Stomach (tissue), 4 donors: ENCODE results near the gene EHD1.

Source experiments
- EP300 ChIP-seq: sonication (generic); formaldehyde crosslinking; IDR thresholded peaks from one replicate; pipeline ENCODE4 v1.6.1; 2017; ENCODE audit warnings: antibody characterized with exemption
- POLR2A ChIP-seq, 4 donors: fragments of 450-650 bp; IDR thresholded peaks; one replicate each; pipeline ENCODE4 v1.6.1; 2016; ENCODE audit warnings: antibody characterized with exemption in 4 of 4, control low read depth in 2 of 4, mild to moderate bottlenecking in 1 of 4, moderate library complexity in 1 of 4
- POLR2AphosphoS5 ChIP-seq, 3 donors: sonication (generic); formaldehyde crosslinking; IDR thresholded peaks; one replicate each; pipeline ENCODE4 v1.6.1; 2016; ENCODE audit warnings: antibody characterized with exemption in 3 of 3
- TF ChIP-seq, protein P1 (sequence below), 7 experiments: fragments of 450-650 bp in 4 of 7; fragments of 200-600 bp in 3 of 7; sonication (generic) in 3 of 7; IDR thresholded peaks; one replicate each; pipeline ENCODE4 v1.5.1; 2016 to 2019; ENCODE audit warnings: antibody characterized with exemption in 7 of 7, control low read depth in 2 of 7, mild to moderate bottlenecking in 1 of 7

DNA sequence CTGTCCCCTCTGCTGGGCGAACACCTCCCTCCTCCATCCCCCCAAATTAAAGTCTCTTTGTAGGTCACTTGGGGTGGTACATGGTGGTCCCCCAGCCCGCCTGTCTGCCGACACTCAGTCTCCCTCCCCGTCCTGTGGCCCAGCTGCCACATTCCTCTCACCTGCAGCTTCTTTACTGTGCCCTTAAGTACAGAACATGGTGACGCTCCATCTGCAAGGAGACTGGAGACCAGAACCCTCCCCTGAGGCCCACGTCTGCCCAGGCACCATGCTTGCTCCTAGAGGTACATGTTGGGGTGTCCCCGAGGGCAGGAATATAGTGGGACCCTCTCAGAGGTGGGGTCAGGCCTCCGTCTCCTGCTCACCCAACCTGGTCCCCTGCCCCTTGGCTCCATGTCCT, 5.6 kb upstream of the EHD1 start:
- TF ChIP-seq POLR2A (IDR thresholded peaks at IDR 0.05) (no peak), EP300 (no peak), POLR2AphosphoS5 (IDR thresholded peaks at IDR 0.05) (no peak)
- TF ChIP-seq, protein P1, sequence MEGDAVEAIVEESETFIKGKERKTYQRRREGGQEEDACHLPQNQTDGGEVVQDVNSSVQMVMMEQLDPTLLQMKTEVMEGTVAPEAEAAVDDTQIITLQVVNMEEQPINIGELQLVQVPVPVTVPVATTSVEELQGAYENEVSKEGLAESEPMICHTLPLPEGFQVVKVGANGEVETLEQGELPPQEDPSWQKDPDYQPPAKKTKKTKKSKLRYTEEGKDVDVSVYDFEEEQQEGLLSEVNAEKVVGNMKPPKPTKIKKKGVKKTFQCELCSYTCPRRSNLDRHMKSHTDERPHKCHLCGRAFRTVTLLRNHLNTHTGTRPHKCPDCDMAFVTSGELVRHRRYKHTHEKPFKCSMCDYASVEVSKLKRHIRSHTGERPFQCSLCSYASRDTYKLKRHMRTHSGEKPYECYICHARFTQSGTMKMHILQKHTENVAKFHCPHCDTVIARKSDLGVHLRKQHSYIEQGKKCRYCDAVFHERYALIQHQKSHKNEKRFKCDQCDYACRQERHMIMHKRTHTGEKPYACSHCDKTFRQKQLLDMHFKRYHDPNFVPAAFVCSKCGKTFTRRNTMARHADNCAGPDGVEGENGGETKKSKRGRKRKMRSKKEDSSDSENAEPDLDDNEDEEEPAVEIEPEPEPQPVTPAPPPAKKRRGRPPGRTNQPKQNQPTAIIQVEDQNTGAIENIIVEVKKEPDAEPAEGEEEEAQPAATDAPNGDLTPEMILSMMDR (IDR thresholded peaks at IDR 0.05) = no peak
